GM12865 (cell line): ENCODE results near the gene BRD4.

Source experiments
- DNase-seq: peaks from one replicate; pipeline ENCODE4 v3.0.0; 2010; ENCODE audit warnings: low read depth
- H3K4me3 ChIP-seq: 2 replicates; pipeline ENCODE4 v1.5.1; 2011; ENCODE audit warnings: mild to moderate bottlenecking, low read depth, low read length, control low read depth
- TF ChIP-seq, protein P1 (sequence below): IDR thresholded peaks from 2 replicates; pipeline ENCODE4 v1.5.1; 2011; ENCODE audit warnings: low read length, control low read depth, low read depth, inconsistent platforms; ENCODE audit not compliant: insufficient read depth; ENCODE audit errors: missing control alignments

BRD4 gene

GRCh38 chr19:15223649-15224361 lies 108.5 kb downstream of the BRD4 start:
- TF ChIP-seq, protein P1, sequence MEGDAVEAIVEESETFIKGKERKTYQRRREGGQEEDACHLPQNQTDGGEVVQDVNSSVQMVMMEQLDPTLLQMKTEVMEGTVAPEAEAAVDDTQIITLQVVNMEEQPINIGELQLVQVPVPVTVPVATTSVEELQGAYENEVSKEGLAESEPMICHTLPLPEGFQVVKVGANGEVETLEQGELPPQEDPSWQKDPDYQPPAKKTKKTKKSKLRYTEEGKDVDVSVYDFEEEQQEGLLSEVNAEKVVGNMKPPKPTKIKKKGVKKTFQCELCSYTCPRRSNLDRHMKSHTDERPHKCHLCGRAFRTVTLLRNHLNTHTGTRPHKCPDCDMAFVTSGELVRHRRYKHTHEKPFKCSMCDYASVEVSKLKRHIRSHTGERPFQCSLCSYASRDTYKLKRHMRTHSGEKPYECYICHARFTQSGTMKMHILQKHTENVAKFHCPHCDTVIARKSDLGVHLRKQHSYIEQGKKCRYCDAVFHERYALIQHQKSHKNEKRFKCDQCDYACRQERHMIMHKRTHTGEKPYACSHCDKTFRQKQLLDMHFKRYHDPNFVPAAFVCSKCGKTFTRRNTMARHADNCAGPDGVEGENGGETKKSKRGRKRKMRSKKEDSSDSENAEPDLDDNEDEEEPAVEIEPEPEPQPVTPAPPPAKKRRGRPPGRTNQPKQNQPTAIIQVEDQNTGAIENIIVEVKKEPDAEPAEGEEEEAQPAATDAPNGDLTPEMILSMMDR: no peak
- H3K4me3 ChIP-seq: peak overlapping the region; percentile 60
- DNase-seq: no peak

DNA sequence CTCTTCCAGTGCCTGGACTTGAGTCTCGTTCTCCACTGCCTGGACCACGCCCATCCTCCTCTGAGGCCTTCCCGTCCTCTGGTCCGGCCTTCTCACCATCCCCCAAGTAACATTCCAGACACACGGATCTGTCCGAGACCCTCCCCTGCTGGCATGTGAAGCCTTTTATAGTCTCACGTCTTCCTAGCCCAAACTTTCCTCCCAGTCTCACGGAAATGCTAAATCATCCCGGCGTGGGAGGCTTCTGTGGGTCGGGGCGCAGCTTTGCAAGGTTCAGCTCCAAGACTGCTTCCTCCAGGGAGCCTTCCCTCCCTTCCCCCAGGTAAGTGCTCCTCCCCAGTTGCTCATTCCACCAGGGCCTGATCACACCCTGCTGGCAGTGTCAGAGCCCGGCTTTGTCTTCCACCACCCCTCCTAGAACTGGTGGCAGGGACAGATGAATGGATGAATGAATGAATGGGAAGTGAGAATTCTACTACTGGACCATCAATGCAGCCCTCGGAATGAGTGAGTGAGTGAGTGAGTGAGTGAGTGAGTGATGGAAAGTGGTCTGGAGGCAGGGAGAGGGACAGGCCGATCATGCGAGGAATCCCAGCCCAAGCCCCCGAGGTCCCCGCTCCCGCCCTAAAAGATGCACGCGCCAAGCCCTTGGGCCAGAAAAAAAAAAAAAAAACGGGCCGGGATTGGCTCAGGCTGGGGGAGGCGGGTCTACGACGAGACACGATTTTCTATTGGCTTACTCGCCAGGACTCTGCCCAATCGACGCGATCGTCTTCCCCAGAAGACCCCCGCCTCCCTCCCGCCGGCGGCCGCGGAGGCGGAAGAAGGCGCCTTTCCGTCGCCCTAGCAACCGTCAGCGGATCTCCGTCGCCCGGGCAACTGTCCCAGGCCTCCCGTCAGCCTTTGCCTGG lies 109.3 kb downstream of the BRD4 start:
- peak overlapping the region; percentile 60 for H3K4me3 ChIP-seq
- TF ChIP-seq, protein P1: no peak
- peak; percentile 95 for DNase-seq

- DNase-seq: no peak
- TF ChIP-seq, protein P1: no peak
- H3K4me3 ChIP-seq: no peak overlapping the region
Measured at GRCh38 chr19:15220833-15221232, 111.5 kb downstream of the BRD4 start.

GRCh38 chr19:15218501-15218900 lies 113.8 kb downstream of the BRD4 start:
- TF ChIP-seq, protein P1: no peak
- no peak overlapping the region for H3K4me3 ChIP-seq
- no peak for DNase-seq

- H3K4me3 ChIP-seq: no peak overlapping the region
- no peak for DNase-seq
- TF ChIP-seq, protein P1: no peak
Measured at GRCh38 chr19:15216363-15216762, 116.0 kb downstream of the BRD4 start.

- DNase-seq: no peak
- TF ChIP-seq, protein P1: no peak
- no peak overlapping the region for H3K4me3 ChIP-seq
Measured at GRCh38 chr19:15213715-15214381, 118.5 kb downstream of the BRD4 start.
